HepG2 (cell line): ENCODE data around the gene TLCD3A. TPM values are rescaled to one million over a fixed set of nuclear protein-coding genes. Genes with fewer than 3 reads are reported as not detected.
A peak's percentile ranks its signal among the peaks of the same experiment; 100 is the strongest.

Source experiments
- ATRX ChIP-seq: sonication (generic); formaldehyde crosslinking; IDR thresholded peaks from 2 replicates; pipeline ENCODE4 v1.4.0; 2020; ENCODE audit warnings: missing genetic modification reagents, borderline replicate concordance
- HNRNPUL1 ChIP-seq: fragments of 200-400 bp; formaldehyde crosslinking; IDR thresholded peaks from 2 replicates; pipeline ENCODE4 v1.6.1; 2017; ENCODE audit warnings: low read depth, mild to moderate bottlenecking, low read length, moderate library complexity
- NKX3-1 ChIP-seq: sonication (generic); formaldehyde crosslinking; IDR thresholded peaks from 2 replicates; pipeline ENCODE4 v1.5.0; 2020; ENCODE audit warnings: missing genetic modification reagents
- SRSF9 ChIP-seq: fragments of 200-400 bp; formaldehyde crosslinking; IDR thresholded peaks from 2 replicates; pipeline ENCODE4 v1.6.1; 2018; ENCODE audit warnings: borderline replicate concordance, mild to moderate bottlenecking, low read depth, low read length; ENCODE audit not compliant: insufficient read depth, poor library complexity, severe bottlenecking
- SYNCRIP ChIP-seq: fragments of 200-400 bp; formaldehyde crosslinking; IDR thresholded peaks from 2 replicates; pipeline ENCODE4 v1.6.1; 2018; ENCODE audit warnings: mild to moderate bottlenecking, low read depth, low read length; ENCODE audit not compliant: insufficient read depth
- TMF1 ChIP-seq: sonication (generic); formaldehyde crosslinking; IDR thresholded peaks from 2 replicates; pipeline ENCODE4 v1.8.1; 2022; ENCODE audit warnings: low read depth, missing genetic modification reagents
- ZNF550 ChIP-seq: sonication (generic); formaldehyde crosslinking; IDR thresholded peaks from 2 replicates; pipeline ENCODE4 v1.4.0; 2020; ENCODE audit warnings: mild to moderate bottlenecking, missing genetic modification reagents, borderline replicate concordance
- ZNF567 ChIP-seq: sonication (generic); formaldehyde crosslinking; IDR thresholded peaks from 2 replicates; pipeline ENCODE4 v1.8.1; 2023; ENCODE audit warnings: mild to moderate bottlenecking, missing genetic modification reagents, borderline replicate concordance
- ZNF607 ChIP-seq: sonication (generic); formaldehyde crosslinking; IDR thresholded peaks from 2 replicates; pipeline ENCODE4 v1.5.1; 2020; ENCODE audit warnings: missing genetic modification reagents, mild to moderate bottlenecking, borderline replicate concordance
- ZNF703 ChIP-seq: sonication (generic); formaldehyde crosslinking; IDR thresholded peaks from 2 replicates; pipeline ENCODE4 v1.5.1; 2020; ENCODE audit warnings: missing genetic modification reagents, mild to moderate bottlenecking, moderate library complexity, borderline replicate concordance
- ZNF766 ChIP-seq: sonication (generic); formaldehyde crosslinking; IDR thresholded peaks from 2 replicates; pipeline ENCODE4 v1.5.0; 2020; ENCODE audit warnings: missing genetic modification reagents, borderline replicate concordance
- polyA plus RNA-seq, 8 experiments: library from polyadenylated mRNA; depleted of rRNA in 3 of 8; stranded (reverse) in 7 of 8; unstranded in 1 of 8; fragments of >200 nt; fragmentation: Illumina TruSeq in 4 of 8; extraction: Trizol in 4 of 8; gene quantifications; 2 replicates each; pipeline versions ENCODE4 v1.2.1 to v1.2.3, GENCODE V29; 2011 to 2016; ENCODE audit warnings: low read depth in 4 of 8, missing spikeins in 1 of 8, mixed read lengths in 1 of 8; ENCODE audit not compliant: insufficient read depth in 1 of 8
- total RNA-seq, 5 experiments: library from RNA; depleted of rRNA; stranded (reverse); fragments of >200 nt; fragmentation: Illumina TruSeq; extraction: Trizol; gene quantifications; 2 replicates each; pipeline ENCODE4 v1.2.3, GENCODE V29; 2016; ENCODE audit warnings: low read depth in 1 of 5
- TF ChIP-seq, protein P1 (sequence below): sonication (generic); formaldehyde crosslinking; IDR thresholded peaks from one replicate; pipeline ENCODE4 v1.5.1; 2020; ENCODE audit warnings: mild to moderate bottlenecking, missing genetic modification reagents; ENCODE audit errors: not compliant biosample characterization
- TF ChIP-seq, protein P2 (sequence below): sonication (generic); formaldehyde crosslinking; IDR thresholded peaks from 2 replicates; pipeline ENCODE4 v1.4.0; 2020; ENCODE audit warnings: missing genetic modification reagents
- TF ChIP-seq, protein P3 (sequence below): sonication (generic); formaldehyde crosslinking; IDR thresholded peaks from 2 replicates; pipeline ENCODE4 v1.4.0; 2020; ENCODE audit warnings: missing genetic modification reagents

TLCD3A gene
- total and polyA plus RNA-seq, 2 of the 13 experiments (the other 11 are each of a cell fraction or from before 2014, with no cell fraction given): 25.2 to 46.6 TPM

DNA sequence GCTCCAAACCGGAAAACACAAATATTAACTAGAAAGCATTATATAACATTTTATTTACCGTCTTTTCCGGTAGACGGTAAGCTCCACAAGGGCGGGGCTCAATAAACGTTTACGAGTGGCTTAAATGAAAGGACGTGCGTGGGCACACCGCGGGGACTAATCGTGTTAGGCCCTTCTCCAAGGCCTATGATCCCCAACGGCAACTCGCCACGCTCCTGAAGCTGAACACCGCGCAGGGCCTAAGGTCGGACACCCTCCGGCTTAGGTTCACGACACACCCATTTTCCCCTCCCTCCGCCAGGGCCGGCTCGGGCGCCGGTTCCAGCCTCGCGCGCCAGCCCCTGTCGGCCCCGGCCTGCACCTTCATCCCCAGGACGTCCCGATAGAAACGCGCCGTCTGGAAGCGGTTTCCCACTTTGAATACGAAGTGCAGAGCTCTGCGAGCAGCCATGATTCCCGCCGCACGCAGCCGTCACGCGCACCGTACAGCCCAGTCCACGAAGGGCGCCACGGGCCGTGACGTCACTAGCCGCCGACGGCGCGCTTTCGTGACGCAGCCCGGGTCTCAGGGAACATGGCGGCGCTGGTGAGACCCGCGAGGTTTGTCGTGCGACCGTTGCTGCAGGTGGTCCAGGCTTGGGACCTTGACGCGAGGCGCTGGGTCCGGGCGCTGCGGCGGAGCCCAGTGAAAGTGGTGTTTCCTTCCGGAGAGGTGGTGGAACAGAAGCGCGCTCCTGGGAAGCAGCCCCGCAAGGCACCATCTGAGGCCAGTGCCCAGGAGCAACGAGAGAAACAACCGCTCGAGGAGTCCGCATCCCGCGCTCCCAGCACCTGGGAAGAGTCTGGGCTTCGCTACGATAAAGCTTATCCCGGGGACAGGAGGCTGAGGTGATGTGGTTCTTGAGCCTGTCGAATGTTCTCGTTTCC is 49.7 kb downstream of the TLCD3A start, which contains the start of the genes GLOD4 and MRM3 (continued):
- TF ChIP-seq, protein P1, sequence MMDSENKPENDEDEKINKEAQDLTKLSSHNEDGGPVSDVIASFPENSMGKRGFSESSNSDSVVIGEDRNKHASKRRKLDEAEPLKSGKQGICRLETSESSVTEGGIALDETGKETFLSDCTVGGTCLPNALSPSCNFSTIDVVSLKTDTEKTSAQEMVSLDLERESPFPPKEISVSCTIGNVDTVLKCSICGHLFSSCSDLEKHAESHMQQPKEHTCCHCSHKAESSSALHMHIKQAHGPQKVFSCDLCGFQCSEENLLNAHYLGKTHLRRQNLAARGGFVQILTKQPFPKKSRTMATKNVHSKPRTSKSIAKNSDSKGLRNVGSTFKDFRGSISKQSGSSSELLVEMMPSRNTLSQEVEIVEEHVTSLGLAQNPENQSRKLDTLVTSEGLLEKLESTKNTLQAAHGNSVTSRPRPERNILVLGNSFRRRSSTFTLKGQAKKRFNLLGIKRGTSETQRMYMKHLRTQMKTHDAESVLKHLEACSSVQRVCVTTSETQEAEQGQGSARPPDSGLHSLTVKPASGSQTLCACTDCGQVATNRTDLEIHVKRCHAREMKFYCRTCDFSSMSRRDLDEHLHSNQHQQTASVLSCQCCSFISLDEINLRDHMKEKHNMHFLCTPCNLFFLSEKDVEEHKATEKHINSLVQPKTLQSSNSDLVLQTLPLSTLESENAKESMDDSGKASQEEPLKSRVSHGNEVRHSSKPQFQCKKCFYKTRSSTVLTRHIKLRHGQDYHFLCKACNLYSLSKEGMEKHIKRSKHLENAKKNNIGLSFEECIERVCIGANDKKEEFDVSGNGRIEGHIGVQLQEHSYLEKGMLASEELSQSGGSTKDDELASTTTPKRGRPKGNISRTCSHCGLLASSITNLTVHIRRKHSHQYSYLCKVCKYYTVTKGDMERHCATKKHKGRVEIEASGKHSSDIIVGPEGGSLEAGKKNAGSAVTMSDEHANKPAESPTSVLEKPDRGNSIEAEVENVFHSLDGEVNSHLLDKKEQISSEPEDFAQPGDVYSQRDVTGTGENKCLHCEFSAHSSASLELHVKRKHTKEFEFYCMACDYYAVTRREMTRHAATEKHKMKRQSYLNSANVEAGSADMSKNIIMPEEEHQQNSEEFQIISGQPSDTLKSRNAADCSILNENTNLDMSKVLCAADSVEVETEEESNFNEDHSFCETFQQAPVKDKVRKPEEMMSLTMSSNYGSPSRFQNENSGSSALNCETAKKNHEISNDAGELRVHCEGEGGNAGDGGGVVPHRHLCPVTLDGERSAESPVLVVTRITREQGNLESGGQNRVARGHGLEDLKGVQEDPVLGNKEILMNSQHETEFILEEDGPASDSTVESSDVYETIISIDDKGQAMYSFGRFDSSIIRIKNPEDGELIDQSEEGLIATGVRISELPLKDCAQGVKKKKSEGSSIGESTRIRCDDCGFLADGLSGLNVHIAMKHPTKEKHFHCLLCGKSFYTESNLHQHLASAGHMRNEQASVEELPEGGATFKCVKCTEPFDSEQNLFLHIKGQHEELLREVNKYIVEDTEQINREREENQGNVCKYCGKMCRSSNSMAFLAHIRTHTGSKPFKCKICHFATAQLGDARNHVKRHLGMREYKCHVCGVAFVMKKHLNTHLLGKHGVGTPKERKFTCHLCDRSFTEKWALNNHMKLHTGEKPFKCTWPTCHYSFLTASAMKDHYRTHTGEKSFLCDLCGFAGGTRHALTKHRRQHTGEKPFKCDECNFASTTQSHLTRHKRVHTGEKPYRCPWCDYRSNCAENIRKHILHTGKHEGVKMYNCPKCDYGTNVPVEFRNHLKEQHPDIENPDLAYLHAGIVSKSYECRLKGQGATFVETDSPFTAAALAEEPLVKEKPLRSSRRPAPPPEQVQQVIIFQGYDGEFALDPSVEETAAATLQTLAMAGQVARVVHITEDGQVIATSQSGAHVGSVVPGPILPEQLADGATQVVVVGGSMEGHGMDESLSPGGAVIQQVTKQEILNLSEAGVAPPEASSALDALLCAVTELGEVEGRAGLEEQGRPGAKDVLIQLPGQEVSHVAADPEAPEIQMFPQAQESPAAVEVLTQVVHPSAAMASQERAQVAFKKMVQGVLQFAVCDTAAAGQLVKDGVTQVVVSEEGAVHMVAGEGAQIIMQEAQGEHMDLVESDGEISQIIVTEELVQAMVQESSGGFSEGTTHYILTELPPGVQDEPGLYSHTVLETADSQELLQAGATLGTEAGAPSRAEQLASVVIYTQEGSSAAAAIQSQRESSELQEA (CRISPR knock-in tag): peak; percentile 80
- TF ChIP-seq NKX3-1 (no peak), ZNF766 (0 out of 2 replicates have a peak, but pooled peaks have one; percentile 11), ZNF567 (no peak; the same call in 1 of the 2 replicates), TMF1 (CRISPR knock-in tag) (0 out of 2 replicates have a peak, but pooled peaks have one; percentile 45), ZNF550 (CRISPR knock-in tag) (0 out of 2 replicates have a peak, but pooled peaks have one; percentile 80), SRSF9 (no peak), ZNF703 (CRISPR knock-in tag) (no peak), ATRX (CRISPR knock-in tag) (no peak), HNRNPUL1 (no peak; the same call in 1 of the 2 replicates), ZNF607 (CRISPR knock-in tag) (no peak; the same call in 1 of the 2 replicates), SYNCRIP (no peak)
- TF ChIP-seq, protein P2, sequence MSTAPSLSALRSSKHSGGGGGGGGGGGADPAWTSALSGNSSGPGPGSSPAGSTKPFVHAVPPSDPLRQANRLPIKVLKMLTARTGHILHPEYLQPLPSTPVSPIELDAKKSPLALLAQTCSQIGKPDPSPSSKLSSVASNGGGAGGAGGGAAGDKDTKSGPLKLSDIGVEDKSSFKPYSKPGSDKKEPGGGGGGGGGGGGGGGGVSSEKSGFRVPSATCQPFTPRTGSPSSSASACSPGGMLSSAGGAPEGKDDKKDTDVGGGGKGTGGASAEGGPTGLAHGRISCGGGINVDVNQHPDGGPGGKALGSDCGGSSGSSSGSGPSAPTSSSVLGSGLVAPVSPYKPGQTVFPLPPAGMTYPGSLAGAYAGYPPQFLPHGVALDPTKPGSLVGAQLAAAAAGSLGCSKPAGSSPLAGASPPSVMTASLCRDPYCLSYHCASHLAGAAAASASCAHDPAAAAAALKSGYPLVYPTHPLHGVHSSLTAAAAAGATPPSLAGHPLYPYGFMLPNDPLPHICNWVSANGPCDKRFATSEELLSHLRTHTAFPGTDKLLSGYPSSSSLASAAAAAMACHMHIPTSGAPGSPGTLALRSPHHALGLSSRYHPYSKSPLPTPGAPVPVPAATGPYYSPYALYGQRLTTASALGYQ (CRISPR knock-in tag): no peak; the same call in none of the 2 replicates
- TF ChIP-seq, protein P3, sequence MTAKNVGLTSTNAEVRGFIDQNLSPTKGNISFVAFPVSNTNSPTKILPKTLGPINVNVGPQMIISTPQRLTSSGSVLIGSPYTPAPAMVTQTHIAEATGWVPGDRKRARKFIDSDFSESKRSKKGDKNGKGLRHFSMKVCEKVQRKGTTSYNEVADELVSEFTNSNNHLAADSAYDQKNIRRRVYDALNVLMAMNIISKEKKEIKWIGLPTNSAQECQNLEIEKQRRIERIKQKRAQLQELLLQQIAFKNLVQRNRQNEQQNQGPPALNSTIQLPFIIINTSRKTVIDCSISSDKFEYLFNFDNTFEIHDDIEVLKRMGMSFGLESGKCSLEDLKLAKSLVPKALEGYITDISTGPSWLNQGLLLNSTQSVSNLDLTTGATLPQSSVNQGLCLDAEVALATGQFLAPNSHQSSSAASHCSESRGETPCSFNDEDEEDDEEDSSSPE (CRISPR knock-in tag): peak; percentile 94
